NCI-H2196 treated with DMSO at 0.1 percent for 48 hours (cell line): Measurements from ENCODE around the gene PRKCA.

Experiments used
- DNase-seq: peaks from one replicate; lab custom pipeline; 2025; ENCODE audit not compliant: unreplicated experiment; lab: John Stamatoyannopoulos, UW

PRKCA gene

DNA sequence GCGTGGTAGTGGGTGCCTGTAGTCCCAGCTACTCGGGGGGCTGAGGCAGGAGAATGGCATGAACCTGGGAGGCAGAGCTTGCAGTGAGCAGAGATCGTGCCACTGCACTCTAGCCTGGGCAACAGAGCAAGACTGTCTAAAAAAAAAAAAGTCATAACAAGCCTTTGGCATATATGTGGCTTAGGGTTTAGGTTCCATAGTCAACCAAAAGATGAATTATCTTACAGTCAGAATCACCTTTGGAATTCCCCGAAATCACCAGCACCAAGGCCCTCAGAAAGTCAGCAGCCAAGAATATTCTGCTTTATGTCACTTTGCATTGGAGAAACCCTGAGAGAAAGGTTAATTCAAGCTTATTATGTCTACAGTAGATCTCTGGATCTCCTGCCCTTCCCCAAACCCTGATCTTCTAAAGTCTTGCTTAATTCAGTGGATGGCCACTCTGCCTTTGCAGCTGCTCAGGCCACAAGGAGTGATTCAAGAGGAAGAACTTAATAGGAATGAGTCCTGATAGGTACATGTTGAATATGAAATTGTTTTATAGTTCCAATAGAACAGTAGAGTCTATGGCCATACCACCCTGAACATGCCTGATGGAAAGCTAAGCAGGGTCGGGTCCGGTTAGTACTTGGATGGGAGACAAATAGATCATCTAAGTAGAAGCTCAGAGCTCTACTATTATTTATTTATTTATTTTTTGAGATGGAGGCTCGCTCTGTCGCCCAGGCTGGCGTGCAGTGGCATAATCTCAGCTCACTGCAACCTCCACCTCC lies 336.5 kb downstream of the PRKCA start:
- no peak for DNase-seq

DNA sequence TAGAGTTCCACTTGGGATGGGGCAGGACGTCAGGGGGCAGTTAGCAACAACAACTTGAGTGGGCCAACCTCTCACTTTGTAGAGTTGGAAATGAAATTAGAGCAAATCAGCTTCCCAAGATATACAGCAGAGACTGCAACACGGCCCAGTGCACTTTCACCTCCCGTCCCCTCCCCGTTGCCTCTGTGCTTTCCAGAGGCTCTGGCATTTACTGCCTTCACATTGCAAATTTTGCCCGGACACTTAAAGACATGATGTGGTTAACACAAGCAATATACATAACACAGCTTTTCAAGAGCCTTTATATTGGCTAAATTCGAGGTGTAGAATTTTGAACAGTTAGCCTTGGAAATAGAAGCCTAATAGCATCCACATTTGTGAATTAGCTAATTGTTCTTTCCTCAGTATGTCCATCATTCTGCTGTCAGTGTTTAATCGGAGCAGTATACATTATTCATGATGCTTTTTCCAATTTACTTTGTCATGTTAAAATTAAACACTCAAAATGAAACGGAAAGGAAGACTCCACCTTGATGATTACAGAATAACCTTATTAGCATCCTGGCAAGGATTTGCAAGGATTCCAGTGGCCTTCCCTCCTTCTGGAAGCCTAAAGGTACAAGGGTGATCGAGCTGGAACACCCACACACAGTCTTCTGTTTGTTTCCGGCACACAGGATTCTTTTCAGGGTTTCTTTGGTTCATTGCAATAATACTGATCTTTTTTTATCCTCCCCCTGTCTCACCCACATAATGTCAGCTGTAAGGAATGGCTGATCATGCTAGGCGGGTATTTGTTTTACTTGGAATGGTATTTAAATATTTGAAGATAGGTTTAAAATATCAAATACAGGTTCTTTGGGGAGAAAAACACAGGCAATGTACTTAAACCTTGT lies 341.6 kb downstream of the PRKCA start:
- no peak for DNase-seq

DNA sequence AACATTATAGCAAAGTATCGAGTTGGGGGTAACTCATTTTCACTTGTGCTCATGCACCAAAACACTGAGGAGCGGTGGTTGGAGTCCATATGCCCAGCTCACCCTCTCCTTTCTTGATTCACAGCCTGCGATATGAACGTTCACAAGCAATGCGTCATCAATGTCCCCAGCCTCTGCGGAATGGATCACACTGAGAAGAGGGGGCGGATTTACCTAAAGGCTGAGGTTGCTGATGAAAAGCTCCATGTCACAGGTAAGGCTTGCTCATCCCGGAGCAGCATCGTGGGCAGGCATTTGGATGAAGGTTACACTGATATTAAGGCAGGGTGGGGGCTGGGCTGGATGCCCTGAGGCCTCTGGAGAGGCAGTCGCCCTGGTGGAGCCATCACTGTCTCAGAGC lies 342.8 kb downstream of the PRKCA start:
- DNase-seq = no peak

DNA sequence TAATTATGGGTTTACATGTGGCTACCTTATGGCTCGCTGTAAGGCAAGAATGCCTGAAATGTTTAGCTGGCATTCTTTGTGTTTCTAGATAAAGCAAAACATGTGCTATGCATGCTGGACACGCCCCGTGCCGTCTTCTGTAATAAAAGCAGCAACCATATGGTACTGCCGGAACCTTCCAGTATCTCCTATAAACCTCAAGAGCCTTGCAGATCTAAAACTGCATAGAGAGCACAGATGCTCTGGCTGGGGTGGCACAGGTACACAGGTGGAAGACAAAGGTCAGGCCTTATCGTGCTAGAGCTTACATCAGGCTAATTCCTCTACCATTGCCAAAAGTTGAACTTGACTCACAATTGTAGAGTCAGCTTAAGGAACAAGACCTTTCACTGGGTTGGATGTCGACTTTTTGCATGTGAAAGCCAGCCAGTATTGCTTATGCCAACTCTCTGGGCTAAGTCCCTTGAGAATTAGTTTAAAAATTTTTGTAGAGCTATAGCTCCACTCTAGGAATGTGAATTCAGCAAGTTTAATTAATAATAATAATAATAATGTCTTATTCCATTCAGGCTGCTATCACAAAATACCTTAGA lies 345.1 kb downstream of the PRKCA start:
- no peak for DNase-seq

DNA sequence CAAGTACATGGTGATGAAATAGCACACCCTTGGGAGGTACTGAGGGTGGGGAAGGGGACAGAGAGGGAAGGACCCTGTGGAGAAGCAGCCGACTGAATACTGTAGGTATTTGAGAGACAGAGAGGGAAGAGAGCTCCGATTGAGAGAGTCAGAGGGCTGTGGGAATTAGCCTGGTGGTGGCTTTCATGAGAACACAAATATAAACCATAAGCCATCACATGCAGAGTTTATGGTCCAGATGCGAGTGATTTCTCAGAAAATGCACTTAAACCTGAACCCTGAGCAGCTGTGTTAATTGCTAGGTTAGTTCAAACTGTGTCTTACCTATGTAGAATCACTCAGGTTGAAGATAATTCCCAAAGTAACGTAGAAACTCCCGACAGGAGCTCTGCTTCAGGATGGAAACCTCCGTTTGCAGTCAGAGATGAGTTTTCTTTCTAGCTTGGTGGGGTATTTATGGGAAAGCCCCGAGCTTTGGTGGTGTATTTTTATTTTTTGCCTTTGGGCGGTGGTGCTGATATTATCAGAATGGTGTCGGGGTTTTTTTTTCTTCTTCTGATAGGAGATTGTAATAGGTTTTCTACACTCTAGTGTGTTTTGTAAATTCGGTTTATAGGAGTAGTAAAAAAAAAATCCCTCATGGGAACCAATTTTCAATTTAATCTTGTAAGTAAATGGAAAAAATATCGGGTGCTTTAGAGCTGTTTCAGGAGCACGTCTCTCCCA lies 347.6 kb downstream of the PRKCA start:
- no peak for DNase-seq

DNA sequence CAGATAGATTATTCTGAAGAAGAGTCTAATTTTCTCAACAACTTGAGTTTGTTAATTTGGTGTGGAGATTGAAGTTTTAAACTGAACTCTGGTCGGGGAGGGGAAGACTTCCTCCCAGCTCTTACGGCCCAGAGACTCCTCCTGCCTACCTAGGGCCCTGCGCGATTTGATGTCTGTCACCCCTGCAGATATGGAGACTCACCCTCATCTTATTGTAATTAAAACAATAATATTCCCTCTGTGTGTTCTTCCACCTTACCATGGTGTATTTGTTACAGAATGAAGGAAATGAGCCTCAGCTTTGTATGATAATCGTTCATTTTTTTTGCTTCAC lies 348.1 kb downstream of the PRKCA start:
- DNase-seq = no peak

DNA sequence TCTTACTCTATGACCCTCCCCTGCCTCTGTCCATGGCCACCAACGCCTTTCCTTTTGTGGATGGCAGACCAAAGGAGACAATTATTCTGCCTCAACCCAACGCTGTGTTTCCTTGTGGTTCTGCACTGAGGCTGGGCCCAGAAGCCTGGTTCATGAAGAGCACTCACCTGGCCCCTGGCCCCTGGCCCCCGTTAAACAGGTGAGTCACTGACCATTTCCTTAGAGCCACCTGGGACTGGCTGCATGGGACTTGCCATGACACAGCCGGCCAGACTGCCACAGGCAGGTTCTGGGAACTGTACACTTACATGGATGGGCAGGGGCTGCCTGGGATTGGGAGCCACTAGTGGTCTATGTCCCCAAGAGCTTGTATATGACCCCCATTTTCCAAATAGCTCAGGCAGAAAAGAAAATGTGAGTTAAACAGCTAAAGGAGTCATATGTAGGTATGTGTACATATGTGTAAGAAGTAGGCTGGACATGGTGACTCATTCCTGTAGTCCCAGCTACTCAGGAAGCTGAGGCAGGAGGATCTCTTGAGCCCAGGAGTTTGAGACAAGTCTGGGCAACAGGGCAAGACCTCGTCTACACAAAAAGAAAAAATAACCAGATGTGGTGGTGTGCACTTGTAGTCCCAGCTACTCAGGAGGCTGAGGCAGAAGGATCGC lies 350.6 kb downstream of the PRKCA start:
- no peak for DNase-seq

DNA sequence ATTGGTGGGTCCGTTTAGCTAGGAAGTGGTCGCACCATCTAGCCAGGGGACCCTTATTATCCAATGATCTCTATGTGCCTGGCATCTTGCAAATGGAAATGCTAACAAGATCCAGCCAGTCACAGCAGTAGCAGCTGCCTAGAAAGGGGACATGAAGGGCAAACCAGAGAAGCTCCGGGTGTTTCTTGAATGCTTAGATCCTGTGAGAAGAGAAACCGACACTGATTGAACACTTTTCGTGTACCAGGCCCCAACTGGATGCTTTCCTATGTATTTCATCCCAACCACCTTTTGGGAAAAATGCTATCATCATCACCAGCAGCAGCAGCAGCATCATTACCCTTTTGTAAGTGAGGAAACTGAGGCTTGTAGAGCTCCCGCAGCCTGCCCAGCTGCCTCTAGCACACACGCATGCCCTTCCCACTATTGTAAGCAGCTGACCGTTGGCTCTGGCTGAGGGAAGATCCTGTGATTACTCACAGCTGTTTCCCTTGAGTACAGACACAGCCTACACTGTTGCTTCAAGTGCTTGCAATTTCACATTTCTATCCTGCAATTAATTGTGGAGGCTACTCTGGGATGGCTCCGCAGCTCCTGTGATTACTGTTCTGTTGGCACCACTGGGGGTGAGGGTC lies 351.8 kb downstream of the PRKCA start:
- DNase-seq = no peak

DNA sequence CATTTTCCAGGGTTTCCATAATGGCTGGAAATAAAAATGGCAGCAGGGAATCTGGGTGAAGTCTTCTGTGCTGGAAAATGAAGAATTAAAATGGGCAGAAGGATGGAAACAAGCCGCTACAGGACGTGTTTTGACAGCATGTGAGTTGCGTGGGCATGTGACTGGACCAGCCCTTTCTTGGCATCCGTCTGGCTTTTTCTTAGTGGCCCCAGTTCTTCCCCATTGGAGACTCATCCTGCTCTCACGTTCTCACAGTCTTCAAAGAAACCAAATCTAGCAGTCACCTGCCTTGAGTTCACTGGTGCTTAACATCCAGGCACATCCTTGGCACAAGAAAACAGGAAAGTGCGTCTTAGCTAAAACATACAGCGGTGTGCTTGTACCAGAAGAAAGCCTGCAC lies 352.4 kb downstream of the PRKCA start:
- no peak for DNase-seq

DNA sequence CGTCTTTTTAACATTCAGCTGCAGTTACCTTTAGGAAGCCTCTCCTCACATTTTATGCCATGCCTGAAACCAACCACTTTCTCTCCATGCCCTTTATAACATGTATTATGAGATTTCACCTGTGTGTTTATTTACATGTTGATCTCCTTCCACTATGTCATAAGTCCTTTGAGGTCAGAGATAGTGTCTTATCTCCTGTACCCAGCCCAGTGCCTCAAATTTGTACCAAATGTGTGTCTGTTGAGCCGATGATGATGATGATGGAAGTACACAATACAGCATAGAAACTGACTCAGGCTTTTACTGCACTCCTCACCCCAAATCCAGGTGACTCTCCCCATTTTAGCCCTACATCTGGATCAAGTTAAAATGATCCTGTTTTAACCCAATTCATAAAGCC lies 353.0 kb downstream of the PRKCA start:
- DNase-seq = no peak

DNA sequence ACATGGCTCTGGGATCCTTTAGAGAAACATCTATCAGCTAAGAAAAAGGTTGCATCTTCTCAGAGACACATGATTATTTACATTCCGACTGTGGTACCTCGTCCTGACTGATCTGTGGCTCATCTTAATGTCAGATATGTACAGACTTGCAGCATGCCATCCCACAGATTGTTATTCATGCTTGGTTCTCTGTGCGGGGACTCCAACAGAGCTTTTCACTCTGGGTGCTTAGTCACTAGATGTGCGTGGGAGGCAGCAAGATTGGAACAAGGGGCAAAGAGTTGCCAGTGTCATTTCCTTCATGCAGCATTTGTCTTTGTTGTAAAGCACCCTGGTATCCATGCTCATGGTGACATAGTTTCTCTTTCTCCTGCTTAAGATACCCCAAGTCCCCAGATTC lies 353.4 kb downstream of the PRKCA start:
- no peak for DNase-seq

DNA sequence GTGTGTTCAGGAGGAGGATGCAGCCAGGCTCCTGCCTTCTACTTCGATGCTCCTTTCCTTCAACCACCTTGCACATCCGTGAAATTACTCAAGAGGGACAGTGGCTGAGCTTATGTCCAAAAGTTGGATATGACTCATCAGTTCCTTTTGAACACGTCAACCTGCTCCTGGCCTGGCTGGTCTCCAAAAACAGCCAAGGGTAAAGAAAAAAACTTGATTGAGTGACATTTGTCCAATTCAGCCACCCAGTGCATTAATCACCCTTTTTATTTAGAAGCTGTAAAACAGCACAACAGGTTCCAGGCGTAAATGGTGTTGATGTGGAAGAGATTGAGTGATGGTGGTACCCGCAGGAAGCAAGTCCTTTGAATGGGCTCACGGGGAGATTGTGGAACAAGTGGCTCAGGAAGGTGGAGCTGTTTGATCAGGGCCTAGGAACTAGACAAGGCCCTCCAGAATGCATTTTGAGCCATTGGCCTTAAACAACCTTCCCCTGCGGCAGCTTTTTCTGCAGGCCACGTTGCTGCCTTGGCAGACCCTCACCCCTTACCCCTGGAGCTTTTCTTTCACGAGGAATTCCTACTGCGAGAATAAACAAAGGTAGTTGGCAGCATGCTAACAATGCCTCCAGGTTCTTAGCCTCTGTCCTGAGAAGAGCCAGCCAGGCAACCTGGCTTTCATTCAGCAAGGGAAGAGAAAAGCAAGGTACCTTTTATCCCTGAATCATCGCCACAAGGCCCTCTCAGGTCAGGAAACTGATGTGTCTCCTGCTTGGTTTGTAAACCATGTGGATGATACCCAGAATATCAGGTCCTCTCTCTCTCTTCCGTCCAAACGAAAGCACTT lies 359.2 kb downstream of the PRKCA start:
- no peak for DNase-seq

DNA sequence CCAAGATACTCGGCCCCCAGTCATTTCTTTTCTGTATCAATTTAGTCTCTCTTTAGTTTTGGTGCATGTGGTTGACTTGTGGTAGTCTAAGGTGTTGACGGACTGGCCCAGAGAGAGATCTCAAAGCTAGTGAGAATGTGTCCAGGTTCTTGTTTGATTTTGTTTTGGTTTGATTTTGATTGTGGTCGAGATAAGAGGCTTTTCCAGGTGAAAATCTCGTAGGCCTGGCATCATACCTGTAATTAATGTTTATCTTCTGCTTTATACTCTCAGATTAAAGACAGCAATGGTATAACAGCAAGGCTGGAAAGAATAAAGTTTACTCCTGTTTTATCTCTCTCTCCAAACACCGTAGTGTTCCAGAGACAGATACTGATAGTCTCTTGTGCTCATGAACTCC lies 360.1 kb downstream of the PRKCA start:
- no peak for DNase-seq

DNA sequence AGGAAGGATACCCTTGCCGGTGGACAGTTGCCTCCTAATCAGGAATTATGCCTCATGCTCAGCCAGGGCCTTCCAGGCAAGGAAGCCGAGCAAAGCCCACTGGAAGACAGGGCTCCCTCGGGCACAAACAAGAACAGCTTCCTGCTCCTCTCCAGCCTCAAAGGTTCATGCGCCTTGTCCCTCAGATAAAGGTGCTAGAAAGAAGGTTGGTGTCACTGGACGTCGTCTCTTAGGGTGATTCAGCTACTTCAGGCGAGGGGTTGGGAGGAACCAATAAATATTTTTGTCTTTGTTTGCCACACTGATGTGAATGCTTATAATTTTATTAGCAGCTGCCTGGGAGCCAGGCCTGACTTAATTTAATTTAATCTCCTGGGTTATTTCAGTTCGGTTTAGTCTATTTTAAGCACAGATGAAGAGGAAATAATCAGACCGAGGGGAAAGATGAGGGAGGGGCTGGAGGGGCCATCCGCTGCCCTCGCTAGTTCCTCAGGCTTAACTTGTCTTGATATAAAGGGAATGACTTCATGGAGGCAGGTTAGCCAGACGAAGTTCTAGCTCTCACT lies 360.7 kb downstream of the PRKCA start:
- DNase-seq = no peak

DNA sequence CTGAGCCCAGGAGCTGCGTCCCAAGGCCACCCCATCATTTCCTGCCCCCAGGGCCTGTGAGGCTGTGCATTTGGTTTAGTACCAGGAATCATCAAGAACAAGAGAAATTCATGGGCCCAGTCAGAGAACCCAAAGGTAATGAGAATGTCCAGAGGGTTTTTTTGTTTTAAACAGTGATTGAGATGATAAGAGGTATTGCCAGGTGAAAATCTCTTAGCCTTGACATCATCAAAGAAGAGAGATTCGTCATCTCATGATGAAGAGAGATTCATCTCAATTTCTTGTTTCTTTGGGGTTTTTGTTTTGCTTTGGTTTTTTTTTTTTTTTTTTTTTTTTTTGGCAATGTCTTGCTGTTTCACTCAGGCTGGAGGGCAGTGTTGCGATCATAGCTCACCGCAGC lies 361.9 kb downstream of the PRKCA start:
- DNase-seq = no peak

DNA sequence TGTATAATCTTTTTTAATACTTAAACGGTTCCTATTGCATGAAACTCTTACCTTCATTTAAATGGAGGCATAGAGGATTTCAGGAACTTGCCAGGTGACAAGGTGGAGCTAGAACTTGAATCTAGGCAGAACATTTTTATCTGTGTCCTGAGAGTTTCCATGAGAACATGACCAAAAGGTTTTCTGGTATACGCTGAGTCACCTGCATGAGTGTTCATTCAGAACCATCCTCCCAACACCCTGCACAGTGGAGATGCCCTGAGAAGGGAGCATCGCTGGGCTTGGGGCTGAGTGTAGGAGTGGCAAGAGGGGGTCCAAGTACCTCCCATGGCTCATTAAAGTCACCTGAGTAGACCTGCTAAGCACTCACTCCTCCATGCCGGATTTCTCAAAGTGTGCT lies 362.8 kb downstream of the PRKCA start:
- DNase-seq = no peak

DNA sequence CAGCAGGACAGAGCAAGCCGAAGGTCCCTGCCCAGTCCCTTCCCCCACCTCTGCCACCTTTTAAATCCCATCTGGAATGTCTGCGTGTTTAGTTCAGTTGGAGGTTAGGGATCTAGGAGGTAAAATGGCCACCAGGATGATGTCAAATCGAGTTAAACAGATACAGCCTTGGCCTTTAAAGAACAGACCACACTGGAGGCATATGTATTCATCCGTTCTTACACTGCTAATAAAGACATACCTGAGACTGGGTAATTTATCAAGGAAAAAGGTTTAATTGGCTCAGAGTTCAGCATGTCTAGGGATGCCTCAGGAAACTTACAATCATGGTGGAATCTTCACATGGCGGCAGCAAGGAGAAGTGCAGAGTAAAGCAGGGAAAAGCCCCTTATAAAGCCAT lies 364.7 kb downstream of the PRKCA start:
- DNase-seq = no peak

DNA sequence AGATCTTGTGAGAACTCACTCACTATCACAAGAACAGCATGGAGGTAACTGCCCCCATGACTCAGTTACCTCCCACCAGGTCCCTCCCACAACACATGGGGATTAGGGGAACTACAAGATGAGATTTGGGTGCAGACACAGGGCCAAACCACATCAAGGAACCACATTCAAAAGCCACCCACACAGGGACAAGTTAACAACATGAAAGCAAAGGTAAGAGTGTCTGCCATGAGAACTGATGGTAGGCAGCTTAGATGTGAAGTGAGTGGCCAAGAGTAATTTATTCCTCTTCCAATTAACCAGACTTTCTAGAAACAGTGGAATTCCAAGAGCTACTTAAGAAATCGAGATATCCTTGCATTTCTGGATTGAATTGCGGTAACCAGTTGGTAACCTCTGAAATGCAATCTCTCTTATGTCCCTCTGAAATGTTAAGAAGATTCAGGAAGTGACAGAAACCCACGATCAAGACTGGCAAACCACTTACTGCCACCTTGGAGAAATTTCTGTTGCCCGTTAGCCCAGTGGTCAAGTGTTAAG lies 365.1 kb downstream of the PRKCA start:
- DNase-seq = no peak

DNA sequence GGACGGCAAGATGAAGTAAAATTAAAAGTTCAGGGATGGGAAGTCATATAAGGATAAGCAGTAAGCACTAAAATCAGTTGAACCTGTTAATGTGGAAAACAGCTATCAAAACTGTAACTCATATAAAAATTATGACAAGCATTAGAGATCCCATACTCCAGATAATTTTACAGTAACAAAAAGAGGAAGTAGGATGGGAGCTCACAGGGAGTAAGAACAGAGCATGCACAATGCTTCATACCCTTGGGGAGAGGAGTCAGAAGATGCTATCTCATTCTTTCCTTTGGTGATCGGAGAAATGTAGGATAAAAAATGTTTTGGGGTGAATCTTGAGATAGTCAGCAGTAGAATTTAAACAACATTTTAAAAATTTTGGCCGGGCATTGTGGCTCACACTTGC lies 367.8 kb downstream of the PRKCA start:
- no peak for DNase-seq
